Hematopoietic multipotent progenitor cell treated with erythropoietin and hydrocortisone succinate and interleukin-3 and kit ligand, for 8 days (in vitro differentiated cells): ENCODE measurements around the gene CAMTA1.
"Not testable (repeated sequence)": the region's sequence is repeated elsewhere in the genome, so short reads cannot be mapped to it uniquely, and the experiment has no call there.

Source experiments
- DNase-seq: peaks from one replicate; pipeline ENCODE4 v3.0.0-alpha.2; 2015

The CAMTA1 gene

DNA sequence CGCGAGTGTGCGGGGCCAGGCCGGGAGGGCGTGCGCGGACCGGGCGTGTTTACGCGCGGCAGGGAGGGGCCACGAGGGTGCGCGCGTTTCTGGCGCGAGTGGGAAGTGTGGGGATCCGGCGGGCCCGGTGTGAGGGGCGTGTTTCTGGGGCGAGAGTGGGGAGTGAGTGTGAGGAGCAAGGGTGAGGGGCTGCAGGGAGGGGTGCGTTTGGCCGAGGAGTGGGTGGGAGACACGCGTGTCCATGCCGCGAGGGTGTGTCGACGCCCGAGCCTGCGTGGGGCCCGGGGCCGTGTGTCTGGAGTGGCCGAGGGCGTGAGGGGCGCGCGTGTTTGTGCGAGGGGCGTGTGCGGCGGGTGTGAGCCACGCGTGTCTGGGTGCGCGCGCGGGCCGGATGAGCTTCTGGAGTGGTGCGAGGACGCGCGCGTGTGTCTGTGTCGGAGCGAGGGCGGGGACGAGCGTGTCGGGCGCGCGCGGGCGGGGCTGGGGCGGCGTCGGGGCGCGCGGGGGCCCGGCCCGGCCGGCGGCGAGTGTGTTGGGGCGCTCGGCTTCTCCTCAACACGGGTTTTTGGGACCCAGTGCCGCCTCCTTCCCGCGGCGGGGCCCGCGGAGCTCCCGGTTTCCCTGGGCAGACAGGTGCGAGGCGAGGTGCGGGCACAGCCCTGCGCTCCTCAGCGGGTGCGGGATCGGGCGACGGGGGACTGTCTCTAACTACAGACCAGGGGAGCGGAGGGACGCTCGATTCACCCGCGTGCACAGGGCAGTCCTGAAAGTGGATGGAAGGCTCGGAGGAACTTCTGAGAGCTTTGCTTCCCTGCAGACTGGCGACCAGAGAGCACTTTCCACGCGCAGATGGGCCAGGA lies 920.0 kb downstream of the CAMTA1 start:
- no peak for DNase-seq

DNA sequence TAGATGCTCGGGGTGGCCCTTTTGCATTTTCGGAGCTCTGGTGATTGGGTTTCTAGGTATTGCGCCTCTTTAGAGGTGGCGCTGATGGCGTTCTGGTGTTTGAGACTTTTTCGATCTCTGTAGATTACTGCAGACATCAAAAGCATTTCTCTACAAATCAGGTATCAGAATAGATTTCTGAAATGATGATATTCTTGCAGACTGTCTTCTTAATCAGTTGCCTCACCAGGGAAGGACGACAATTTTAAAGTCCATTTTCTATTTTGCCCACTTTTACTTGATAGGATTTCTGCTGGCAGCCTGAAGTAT lies 920.6 kb downstream of the CAMTA1 start:
- DNase-seq = no peak

DNA sequence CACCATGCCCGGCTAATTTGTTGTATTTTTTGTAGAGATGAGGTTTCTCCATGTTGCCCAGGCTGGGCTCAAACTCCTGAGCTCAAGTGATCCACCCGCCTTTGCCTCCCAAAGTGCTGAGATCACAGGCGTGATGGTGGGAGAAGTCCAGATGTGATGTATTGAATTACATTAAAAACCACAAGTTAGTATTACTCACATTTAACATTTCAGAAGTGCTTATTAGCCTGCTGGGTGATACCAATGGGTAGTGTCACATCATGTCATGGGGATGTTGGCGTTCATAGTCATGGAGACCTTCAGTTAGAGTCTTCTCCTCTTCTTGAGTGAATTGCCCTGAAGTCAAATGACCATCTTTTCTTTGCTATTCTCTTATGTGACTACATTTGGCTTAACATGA lies 922.3 kb downstream of the CAMTA1 start:
- no peak for DNase-seq

DNA sequence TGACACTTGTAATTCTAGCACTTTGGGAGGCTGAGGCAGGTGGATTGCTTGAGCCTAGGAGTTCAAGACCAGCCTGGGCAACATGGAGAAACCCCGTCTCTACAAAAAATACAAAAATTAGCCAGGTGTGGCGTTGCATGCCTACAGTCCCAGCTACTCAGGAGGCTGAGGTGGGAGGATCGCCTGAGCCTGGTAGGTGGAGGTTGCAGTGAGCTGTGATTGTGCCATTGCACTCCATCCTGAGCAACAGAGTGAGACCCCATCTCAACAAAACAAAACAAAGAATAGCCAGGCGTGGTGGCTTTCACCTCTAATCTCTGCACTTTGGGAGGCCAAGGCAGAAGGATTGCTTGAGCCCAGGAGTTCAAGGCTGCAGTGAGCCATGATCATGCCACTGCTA lies 922.8 kb downstream of the CAMTA1 start:
- DNase-seq = not testable (repeated sequence)

DNA sequence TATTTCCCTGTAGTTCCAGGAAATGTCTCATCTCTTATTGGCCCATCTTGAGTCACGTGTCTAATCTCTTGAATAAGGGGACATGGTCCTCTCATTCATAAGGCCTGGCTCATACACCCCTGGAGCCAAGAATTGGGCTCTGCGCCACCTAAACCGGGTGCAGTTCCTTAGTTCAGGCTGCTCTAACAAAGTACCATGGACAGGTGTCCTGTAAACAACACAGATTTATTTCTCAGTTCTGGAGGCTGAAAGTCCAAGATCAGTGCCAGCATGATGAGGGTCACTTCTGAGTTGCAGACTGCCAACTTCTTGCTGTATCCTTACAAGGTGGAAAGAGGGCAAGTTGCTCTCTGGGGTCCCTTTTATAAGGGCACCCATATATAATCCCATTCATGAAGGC lies 925.6 kb downstream of the CAMTA1 start:
- no peak for DNase-seq

DNA sequence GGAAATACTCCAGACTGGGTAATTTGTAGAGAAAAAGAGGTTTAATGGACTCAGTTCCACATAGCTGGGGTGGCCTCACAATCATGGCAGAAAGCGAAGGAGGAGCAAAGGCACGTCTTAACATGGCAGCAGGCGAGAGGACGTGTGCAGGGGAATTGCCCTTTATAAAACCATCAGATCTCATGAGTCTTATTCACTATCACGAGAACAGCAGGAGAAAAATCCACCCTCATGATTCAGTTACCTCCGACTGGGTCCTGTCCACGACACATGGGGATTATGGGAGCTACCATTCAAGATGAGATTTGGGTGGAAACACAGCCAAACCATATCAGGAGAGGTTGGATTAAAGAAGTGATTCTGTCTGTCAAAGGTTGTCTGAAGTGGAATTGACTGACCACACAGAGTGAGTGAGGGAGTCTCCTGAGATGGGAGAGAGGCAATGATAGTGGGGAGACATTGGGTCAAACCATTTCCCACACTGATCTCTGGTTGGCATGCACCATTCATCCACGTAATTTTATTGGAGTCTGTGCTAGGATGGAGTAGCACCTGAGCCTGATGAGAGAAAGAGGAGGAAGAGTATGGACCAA lies 927.6 kb downstream of the CAMTA1 start:
- no peak for DNase-seq

DNA sequence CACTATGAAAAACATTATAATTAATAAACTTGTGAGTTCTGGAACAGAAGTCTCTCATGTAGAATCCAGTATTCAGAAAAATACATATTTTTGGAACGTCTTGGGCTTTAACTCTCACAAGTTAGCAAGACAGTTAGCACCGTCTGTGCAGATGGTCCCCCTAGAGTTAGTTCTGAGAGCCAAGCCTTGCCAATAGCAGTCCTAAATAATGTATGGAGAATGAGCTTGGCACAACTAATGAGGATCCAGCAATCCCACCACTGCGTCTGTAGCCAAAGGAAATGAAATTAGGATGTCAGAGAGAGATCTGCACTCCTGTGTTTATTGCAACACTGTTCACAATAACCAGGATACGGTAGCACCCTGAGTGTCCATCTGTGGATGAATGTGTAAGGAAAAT lies 931.3 kb downstream of the CAMTA1 start:
- no peak for DNase-seq

DNA sequence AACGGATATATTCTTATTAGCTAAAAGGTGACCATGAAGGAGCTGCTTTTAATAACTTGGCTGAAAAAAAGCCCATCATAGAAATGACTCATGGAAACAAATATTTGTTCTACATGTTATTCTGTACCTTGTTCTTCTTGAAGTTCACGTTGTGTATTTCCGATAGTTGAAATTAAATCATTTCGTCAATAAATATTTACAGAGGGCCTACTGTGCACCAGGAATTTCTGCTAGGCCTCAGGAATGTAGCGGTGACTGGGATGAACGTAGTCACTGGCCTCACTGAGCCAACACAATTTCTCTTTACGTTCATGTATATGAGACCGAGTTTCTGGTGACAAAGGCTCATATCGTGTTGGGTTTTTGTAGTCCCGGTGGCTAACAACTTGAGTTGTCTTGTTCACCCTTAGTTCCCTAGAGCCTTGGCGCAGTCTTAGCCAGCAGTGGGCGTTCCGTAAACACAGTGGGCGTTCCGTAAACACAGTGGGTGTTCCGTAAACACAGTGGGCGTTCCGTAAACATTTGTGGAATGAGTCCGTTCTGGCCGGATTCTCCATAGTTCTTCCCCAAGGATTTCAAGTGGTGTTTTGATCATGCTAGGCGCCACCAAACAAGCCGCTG lies 932.6 kb downstream of the CAMTA1 start:
- DNase-seq = no peak

DNA sequence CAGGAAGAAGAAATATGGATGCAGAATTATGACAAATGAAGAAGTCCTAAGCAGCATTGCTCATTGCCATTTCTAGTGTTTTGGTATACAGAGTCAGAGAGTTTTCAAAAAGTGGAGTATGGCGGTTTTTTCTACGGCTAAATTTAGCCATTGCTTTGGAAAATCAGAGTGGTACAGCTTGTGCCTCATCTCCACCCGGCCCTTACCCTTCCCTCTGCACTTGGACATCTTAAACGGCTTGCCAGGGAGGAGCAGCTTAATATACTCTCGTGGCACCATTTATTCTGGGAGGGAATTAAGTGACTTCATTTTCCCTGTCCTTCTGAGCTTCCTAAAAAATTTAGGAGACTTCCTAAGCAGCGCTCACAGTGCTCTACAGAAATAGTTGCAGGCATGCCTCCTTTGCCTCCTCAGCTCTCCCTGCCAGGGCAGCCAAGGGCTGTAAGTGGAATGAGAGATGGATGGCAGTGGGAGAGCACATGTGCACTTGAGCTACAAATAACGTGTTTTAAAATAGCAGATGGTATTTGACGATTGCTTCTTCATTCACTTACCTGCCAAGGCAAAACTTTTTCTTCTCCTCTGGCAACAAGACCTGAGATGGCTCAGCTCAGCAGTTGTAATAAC lies 934.3 kb downstream of the CAMTA1 start:
- no peak for DNase-seq

DNA sequence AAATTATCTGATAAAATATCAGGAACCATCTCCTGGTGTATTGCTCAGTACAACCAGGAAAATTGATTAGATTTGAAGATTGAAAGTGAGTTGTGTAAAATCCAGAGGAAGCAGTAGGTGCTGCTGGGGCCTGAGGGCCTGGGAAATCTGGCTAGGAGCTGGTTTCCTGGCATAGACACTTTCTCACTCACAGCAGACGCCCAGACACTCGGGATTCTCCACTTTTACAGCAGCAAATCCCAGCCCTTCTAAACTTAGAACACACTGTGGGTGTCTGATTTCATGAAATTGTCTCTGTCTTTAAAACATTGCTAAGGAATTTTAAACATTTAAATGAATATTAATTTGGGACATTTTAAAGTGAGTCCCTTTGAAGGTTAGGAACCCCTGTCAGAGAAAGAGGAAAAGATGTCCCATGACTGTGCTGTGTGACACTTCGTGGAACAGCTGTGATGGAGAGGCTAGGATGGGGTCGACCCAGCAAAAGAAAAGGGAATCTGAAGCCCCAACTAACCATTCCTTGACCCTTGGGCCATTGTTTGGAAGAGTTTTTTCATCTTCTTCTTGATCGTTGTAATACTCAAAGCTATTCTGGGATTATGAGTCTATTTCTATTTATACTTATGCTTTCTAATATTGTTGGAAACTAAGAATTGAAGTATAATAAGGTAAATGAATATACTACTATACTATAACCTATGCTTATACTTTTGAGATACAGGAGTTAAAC lies 936.9 kb downstream of the CAMTA1 start:
- DNase-seq = no peak

DNA sequence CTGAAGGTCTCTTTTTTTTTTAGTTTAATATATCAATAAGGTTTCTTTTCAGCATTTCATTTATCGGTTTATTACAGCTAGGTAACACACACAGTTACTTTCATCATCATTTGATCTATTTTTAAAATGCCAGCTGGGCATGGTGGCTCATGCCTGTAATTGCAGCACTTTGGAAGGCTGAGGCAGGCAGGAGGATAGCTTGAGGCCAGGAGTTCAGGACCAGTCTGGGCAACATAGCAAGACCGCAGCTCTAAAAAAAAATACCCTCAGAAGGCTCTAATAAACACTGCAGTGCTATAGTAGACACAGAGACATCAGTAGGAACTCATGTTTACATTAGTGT lies 937.4 kb downstream of the CAMTA1 start:
- DNase-seq = no peak

DNA sequence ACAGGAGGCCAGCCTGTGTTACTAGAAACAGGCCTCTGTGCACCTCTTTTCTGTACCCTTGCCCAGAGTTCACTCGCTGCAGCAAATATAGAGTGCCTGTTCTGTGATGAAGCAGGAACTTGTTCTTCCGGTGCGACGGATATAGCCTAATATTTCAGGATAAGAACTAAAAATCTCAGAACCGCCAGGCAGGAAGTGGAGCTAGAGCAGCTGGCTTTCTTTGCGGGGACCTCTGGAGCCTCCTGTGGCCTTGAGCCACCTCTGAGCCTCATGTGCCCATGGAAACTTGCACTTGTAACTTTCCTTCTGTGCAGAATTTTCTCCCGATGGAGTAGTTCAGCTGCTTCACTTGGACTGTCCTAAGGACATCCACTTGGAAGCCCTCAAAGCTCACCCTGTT lies 941.4 kb downstream of the CAMTA1 start:
- no peak for DNase-seq

DNA sequence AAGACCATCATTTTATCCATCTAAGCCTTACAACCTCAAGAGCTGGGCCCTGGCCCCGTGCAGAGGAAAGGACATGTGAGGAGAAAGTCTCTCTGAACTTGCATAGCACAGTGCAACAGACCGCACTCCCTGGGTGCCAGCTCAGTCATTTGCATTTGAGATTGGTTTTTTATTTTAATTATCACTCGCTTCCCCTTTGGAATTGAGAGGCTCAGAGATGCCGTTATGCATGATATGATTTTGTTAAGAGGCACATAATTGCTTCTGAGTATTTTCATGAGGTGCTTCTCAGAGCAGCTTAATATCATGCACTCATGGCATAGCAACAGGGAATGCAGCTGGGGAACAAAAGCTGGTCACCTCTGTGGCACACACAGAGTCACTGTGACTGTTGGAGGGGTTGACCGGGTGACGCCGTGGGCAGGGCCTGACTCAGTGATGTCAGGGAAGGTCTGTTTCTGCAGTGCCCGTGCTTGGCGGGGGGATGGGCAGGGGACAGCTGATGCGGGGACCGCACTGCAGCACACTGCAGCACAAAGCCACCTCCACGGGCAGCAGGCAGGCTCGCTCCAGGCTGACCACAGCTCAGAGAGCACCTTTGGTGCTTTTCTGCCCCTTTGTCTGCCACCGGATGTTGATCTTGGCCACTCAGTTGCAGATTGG lies 942.7 kb downstream of the CAMTA1 start:
- DNase-seq = no peak

DNA sequence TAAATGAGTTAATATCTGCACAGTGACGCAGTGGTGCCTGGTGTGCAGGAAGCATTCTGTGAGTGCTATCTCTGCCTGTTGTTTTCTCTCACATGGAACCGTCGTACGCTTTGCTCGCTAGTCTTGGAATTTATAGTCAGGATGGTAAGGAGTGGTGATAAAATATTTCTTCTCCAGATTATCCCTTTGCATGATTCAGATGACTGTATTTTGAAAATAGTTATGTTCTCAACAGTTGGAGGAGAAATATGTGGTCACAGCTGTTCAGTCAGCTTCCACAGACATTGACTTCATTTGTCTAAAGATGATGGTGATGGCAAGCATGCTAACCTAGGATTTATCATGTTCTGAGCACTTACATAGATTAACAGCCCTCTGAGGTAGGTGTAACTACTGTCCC lies 944.5 kb downstream of the CAMTA1 start:
- no peak for DNase-seq

DNA sequence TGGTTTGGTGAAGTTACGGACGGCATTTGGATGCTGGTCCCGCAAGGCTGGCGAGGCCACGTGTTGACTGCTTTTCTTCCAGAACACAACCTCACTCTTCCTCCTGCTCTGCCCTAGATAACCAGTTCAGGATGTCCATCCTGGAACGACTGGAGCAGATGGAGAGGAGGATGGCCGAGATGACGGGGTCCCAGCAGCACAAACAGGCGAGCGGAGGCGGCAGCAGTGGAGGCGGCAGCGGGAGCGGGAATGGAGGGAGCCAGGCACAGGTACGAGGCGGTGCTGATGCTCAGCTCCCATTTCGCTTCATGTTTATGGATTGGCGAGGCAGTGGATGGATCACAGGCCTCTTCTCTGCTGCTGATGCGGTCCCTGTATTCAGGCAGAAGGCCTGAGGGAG lies 947.1 kb downstream of the CAMTA1 start:
- DNase-seq = no peak

DNA sequence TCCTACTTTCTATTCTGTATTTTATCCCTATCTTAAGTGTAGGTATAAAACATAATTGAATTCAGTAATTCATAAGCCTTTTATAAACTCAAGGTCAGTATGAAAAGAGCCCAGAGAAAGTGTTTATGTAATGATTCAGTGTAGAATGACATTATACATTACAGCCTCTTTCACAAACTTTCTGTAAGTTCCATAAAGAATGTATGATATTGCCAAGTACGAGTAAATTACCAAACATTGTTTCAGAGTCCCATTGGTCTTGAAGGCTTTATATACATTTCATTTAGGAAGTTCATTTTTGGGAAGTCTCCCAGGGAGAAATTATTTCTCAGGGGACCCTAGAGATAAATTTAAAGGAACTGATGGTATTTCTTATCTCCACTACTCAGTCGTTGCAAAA lies 948.0 kb downstream of the CAMTA1 start:
- no peak for DNase-seq

DNA sequence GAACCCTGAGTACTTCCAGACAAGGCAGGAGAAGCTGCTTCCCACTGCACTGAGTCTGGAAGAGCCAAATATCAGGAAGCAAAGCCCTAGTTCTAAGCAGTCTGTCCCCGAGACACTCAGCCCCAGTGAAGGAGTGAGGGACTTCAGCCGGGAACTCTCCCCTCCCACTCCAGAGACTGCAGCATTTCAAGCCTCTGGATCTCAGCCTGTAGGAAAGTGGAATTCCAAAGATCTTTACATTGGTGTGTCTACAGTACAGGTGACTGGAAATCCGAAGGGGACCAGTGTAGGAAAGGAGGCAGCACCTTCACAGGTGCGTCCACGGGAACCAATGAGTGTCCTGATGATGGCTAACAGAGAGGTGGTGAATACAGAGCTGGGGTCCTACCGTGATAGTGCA lies 952.8 kb downstream of the CAMTA1 start:
- no peak for DNase-seq

DNA sequence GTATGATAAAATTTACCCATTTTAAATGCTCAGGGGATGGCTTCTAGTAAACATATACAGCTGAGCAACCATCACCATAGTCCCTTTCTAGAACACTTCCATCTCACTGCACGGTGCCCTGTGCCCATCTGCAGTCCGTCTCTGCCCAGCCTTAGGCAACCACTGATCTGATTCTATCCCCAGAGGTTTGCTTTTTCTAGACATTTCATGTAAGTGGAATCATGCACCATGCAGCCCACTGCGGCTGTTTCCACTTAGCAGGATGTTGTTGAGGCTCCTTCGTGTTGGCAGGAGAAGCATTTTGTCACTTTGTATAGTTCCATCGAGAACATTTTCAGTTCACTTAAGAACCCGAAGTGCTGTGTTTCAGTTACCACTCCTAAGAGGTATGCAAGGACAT lies 958.1 kb downstream of the CAMTA1 start:
- no peak for DNase-seq

DNA sequence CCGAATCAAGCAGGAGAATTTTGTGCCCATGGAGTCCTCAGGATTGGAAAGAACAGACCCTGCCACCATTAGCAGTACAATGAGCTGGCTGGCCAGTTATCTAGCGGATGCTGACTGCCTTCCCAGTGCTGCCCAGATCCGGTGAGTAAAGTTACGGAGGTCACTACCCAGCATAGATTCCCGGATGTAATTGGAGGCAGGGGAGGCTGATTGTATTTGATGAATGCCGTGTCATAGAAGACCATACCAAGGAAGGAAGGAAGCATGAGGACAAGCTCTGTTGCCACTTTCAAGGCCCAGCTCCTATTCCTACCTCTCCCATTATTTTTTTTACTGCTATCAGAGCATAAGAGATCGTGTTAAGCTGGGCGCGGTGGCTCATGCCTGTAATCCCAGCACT lies 959.6 kb downstream of the CAMTA1 start:
- no peak for DNase-seq

DNA sequence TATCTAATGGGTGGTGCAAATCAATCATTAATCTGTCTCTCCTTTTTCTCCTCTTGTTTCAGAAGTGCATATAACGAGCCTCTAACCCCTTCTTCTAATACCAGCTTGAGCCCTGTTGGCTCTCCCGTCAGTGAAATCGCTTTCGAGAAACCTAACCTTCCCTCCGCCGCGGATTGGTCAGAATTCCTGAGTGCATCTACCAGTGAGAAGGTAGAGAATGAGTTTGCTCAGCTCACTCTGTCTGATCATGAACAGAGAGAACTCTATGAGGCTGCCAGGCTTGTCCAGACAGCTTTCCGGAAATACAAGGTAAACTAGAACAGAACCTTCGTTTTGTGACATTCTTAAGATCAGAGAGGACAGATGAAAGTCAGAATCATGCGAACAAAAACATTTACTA lies 960.5 kb downstream of the CAMTA1 start:
- DNase-seq = no peak

DNA sequence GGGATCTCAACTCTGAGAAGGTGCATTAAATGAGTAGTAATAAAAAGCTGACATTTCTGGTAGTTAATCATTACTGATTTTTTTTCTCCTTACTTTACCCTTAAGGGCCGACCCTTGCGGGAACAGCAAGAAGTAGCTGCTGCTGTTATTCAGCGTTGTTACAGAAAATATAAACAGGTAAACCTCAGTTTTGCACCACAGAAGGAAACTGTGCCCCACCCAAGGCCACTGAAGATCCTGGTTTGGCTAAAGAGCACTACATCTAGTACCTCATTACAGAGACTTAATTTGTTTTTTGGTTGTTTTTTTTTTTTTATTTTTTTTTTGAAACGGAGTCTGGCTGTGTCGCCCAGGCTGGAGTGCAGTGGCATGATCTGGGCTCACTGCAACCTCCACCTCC lies 962.4 kb downstream of the CAMTA1 start:
- DNase-seq = no peak

DNA sequence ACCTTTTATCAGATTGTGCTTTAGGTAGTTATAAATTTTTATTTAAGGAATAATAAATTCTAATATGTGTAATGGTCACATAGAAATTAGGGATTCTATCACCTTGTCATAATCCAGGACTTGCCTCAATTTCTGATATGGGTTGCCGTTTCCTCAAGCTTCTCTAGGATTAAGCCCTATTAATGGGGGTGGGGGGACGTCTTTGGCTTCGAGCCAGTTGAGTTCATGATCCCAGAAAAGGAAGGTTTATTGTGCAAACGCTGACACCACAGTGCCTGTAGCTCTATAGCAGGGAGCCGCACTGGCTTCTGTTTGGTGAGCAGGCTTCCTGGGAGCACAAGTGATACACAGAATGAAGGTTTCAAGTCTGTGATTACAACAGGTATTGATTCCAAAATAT lies 963.9 kb downstream of the CAMTA1 start:
- DNase-seq = no peak

DNA sequence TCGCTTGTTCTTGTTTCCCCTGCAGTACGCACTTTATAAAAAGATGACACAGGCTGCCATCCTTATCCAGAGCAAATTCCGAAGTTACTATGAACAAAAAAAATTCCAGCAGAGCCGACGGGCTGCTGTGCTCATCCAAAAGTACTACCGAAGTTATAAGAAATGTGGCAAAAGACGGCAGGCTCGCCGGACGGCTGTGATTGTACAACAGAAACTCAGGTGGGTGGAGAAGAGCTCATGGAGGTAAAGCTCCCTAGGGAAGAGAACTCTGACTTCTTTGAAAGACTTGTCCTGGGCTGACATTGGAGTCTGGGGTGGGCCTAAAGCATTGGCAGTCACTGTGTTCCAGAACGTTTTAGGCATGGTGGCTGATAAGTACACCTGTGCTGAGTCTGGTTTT lies 965.9 kb downstream of the CAMTA1 start:
- no peak for DNase-seq
